ENCODE measurements around the gene ELK3.
"Not testable (repeated sequence)": the region's sequence is repeated elsewhere in the genome, so short reads cannot be mapped to it uniquely, and the experiment has no call there.

The ELK3 gene

DNA sequence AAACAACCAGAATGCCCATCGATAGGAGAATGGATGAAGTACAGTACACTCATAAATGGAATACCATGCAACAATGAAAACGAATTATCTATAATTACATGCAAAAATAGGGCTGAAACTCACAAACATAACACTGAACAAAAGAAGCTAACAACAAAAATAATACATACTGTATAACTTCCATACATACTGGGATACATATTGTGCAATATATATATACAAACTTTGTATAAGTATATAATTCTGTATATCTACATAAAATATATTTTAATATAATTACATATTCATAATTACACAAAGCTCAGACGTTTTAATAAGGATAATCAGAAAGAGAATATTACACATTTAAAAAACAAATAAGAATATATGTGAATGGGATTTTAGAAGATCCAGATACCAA lies 115.9 kb downstream of the ELK3 start:
- Histone ChIP-seq H3K27me3 (ENCODE audit: insufficient read depth, low read depth, severe bottlenecking) (no peaks in the 10 kb centered on the region), H3K4me3 (ENCODE audit: low read depth, low read length) (no peak overlapping the region), H3K9me3 (ENCODE audit: severe bottlenecking) (no peaks in the 10 kb centered on the region), H3K27ac (no peak overlapping the region), H3K36me3 (peaks cover 7% of the 10 kb centered on the region)
- TF ChIP-seq, protein P1, sequence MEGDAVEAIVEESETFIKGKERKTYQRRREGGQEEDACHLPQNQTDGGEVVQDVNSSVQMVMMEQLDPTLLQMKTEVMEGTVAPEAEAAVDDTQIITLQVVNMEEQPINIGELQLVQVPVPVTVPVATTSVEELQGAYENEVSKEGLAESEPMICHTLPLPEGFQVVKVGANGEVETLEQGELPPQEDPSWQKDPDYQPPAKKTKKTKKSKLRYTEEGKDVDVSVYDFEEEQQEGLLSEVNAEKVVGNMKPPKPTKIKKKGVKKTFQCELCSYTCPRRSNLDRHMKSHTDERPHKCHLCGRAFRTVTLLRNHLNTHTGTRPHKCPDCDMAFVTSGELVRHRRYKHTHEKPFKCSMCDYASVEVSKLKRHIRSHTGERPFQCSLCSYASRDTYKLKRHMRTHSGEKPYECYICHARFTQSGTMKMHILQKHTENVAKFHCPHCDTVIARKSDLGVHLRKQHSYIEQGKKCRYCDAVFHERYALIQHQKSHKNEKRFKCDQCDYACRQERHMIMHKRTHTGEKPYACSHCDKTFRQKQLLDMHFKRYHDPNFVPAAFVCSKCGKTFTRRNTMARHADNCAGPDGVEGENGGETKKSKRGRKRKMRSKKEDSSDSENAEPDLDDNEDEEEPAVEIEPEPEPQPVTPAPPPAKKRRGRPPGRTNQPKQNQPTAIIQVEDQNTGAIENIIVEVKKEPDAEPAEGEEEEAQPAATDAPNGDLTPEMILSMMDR (IDR thresholded peaks at IDR 0.05; ENCODE audit: low read depth, low read length) = no peak
- DNase-seq = no peak

GRCh38 chr12:96311191-96311590 lies 117.0 kb downstream of the ELK3 start:
- no peak for DNase-seq
- TF ChIP-seq, protein P1 (IDR thresholded peaks at IDR 0.05; ENCODE audit: low read depth, low read length) = no peak
- peaks cover 7% of the 10 kb centered on the region for H3K36me3 ChIP-seq
- H3K4me3 ChIP-seq (ENCODE audit: low read depth, low read length) = no peak overlapping the region
- no peaks in the 10 kb centered on the region for H3K9me3 ChIP-seq (ENCODE audit: severe bottlenecking)
- H3K27me3 ChIP-seq (ENCODE audit: insufficient read depth, low read depth, severe bottlenecking) = no peaks in the 10 kb centered on the region
- H3K27ac ChIP-seq = no peak overlapping the region

DNA sequence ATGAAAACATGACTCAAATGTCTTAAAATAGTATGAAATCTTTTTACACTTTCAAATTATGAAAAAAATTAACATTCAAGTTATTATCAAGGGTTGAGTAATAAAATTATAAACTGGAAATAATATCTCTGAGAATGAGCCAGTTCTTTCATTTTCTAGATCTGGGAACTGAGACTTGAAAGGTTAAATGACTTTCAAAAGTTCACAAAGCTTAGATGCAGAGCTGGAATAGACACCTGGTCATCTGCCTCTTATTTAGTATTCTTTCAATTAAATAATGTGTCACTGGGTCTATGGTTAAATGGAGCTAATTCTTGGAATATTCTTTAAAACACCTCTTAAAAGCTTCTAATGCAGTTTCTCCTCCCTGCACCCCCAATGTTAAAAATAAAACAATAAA lies 119.4 kb downstream of the ELK3 start:
- Histone ChIP-seq H3K27me3 (ENCODE audit: insufficient read depth, low read depth, severe bottlenecking) (no peaks in the 10 kb centered on the region), H3K27ac (no peak overlapping the region), H3K4me3 (ENCODE audit: low read depth, low read length) (no peak overlapping the region), H3K9me3 (ENCODE audit: severe bottlenecking) (no peaks in the 10 kb centered on the region), H3K36me3 (peaks cover 7% of the 10 kb centered on the region)
- DNase-seq = no peak
- TF ChIP-seq, protein P1 (IDR thresholded peaks at IDR 0.05; ENCODE audit: low read depth, low read length) = no peak

GRCh38 chr12:96314723-96315122 lies 120.5 kb downstream of the ELK3 start:
- H3K36me3 ChIP-seq = peaks cover 2% of the 10 kb centered on the region
- no peak overlapping the region for H3K27ac ChIP-seq
- H3K27me3 ChIP-seq (ENCODE audit: insufficient read depth, low read depth, severe bottlenecking) = no peaks in the 10 kb centered on the region
- TF ChIP-seq, protein P1 (IDR thresholded peaks at IDR 0.05; ENCODE audit: low read depth, low read length) = no peak
- no peak overlapping the region for H3K4me3 ChIP-seq (ENCODE audit: low read depth, low read length)
- no peak for DNase-seq
- no peaks in the 10 kb centered on the region for H3K9me3 ChIP-seq (ENCODE audit: severe bottlenecking)

DNA sequence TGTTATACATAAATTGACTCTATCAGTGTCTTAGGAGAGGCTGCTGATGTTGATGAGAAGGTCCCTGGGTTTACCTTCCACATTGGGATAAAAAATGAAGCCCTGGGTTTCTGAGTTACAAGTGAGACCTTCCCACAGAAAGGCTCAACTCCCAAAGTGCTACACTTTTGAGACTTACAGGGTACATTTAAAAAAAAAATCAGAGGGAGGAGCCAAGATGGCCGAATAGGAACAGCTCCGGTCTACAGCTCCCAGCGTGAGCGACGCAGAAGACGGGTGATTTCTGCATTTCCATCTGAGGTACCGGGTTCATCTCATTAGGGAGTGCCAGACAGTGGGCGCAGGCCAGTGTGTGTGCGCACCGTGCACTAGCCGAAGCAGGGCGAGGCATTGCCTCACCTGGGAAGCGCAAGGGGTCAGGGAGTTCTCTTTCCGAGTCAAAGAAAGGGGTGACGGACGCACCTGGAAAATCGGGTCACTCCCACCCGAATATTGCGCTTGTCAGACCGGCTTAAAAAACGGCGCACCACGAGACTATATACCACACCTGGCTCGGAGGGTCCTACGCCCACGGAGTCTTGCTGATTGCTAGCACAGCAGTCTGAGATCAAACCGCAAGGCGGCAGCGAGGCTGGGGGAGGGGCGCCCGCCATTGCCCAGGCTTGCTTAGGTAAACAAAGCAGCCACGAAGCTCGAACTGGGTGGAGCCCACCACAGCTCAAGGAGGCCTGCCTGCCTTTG lies 121.7 kb downstream of the ELK3 start:
- H3K27me3 ChIP-seq (ENCODE audit: insufficient read depth, low read depth, severe bottlenecking); H3K27ac ChIP-seq; H3K36me3 ChIP-seq; H3K9me3 ChIP-seq (ENCODE audit: severe bottlenecking); DNase-seq; H3K4me3 ChIP-seq (ENCODE audit: low read depth, low read length): not testable (repeated sequence)

DNA sequence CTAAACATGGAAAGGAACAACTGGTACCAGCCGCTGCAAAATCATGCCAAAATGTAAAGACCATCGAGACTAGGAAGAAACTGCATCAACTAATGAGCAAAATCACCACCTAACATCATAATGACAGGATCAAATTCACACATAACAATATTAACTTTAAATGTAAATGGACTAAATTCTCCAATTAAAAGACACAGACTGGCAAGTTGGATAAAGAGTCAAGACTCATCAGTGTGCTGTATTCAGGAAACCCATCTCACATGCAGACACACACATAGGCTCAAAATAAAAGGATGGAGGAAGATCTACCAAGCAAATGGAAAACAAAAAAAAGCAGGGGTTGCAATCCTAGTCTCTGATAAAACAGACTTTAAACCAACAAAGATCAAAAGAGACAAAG lies 123.6 kb downstream of the ELK3 start:
- H3K4me3 ChIP-seq (ENCODE audit: low read depth, low read length); H3K36me3 ChIP-seq; DNase-seq; H3K9me3 ChIP-seq (ENCODE audit: severe bottlenecking); H3K27ac ChIP-seq; H3K27me3 ChIP-seq (ENCODE audit: insufficient read depth, low read depth, severe bottlenecking): not testable (repeated sequence)
